Measurements from ENCODE around the gene MVB12B.

MVB12B gene

GRCh38 chr9:126532019-126532462 is 205.4 kb downstream of the MVB12B start:
- no peak overlapping the region for H3K27ac ChIP-seq
- TF ChIP-seq CTCF (conservative IDR thresholded peaks at IDR 0.05): no peak

GRCh38 chr9:126532489-126532888 is 205.9 kb downstream of the MVB12B start:
- TF ChIP-seq CTCF (conservative IDR thresholded peaks at IDR 0.05): no peak
- H3K27ac ChIP-seq: no peak overlapping the region

GRCh38 chr9:126532951-126533925 is 206.6 kb downstream of the MVB12B start:
- no peak overlapping the region for H3K27ac ChIP-seq

GRCh38 chr9:126533926-126534310 is 207.3 kb downstream of the MVB12B start:
- TF ChIP-seq CTCF (conservative IDR thresholded peaks at IDR 0.05): no peak
- H3K27ac ChIP-seq: no peak overlapping the region

More at GRCh38 chr9:126532951-126533925, 206.6 kb downstream of the MVB12B start:
- TF ChIP-seq CTCF (conservative IDR thresholded peaks at IDR 0.05): no peak

- no peak for TF ChIP-seq CTCF (conservative IDR thresholded peaks at IDR 0.05)
- H3K27ac ChIP-seq: no peak overlapping the region
Measured at GRCh38 chr9:126534431-126535186, 208.0 kb downstream of the MVB12B start.

- no peak for TF ChIP-seq CTCF (conservative IDR thresholded peaks at IDR 0.05)
Measured at GRCh38 chr9:126536131-126536530, 209.5 kb downstream of the MVB12B start.

GRCh38 chr9:126536841-126537465 is 210.3 kb downstream of the MVB12B start:
- no peak overlapping the region for H3K27ac ChIP-seq
- no peak for TF ChIP-seq CTCF (conservative IDR thresholded peaks at IDR 0.05)

More at GRCh38 chr9:126536131-126536530, 209.5 kb downstream of the MVB12B start:
- no peak overlapping the region for H3K27ac ChIP-seq
